GM18519 (cell line): Measurements from ENCODE around the gene RUFY3.
A peak's percentile ranks its signal among the peaks of the same experiment; 100 is the strongest.
"Not testable (repeated sequence)": the region's sequence is repeated elsewhere in the genome, so short reads cannot be mapped to it uniquely, and the experiment has no call there.

Experiments used
- ATAC-seq: cut with Tn5 transposase; IDR thresholded peaks from one replicate; pipeline ENCODE4 v1.9.1; 2021; ENCODE audit warnings: mild to moderate bottlenecking, moderate library complexity; ENCODE audit not compliant: unreplicated experiment, low FRiP score

The RUFY3 gene

GRCh38 chr4:70838204-70838603 is 116.4 kb downstream of the RUFY3 start:
- no peak for ATAC-seq

DNA sequence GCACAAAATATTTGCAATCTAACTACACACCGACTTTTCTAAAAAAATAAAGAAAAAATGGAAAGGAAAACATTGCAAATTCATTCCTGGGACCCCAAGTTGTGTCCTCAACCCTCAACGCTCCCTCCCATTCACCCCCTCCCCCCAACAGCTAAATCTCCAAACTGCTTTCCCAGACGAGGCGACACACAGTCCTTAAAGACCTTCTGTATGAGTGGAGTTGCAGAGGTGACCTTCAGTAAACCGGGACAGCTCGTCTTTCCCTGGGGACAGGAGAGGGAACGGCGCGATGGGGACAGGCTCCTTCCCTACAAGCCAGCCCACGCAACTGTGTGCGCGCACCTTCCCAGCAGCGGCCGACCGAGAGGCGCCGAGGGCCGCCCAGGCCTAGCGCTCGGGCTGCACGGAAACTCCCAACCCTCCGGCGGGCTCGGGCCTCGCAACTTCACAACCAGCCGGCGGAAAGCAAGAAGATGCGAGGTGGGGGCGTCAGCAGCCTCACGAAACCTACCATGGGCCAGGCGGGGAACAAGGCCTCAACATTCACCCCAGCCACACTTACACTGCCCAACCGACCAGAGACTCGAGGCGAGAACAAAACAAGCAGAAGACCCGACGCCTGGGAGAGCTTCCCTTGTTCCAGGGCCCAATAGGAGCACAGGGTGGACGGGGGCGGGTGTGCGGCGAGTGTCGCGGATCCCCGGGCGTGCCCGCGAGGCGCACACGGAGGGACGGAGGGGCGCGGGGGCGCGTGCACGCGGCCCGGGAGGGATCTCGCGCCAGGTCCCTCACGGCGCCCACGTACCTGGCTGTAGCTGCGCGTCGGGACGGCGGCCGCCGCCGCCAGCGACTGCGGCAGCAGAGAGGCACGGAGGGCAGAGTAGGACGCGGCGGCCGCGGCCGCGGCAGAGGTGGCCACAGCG is 117.2 kb downstream of the RUFY3 start:
- peak; percentile 42 for ATAC-seq

- peak; percentile 46 for ATAC-seq
Observed at GRCh38 chr4:70839589-70840093, 117.9 kb downstream of the RUFY3 start, which contains the start of gene GRSF1. Gene GRSF1 (minus strand): TSS chr4:70839890. CDS start chr4:70839827, 63 bp downstream.

GRCh38 chr4:70840137-70840536 is 118.4 kb downstream of the RUFY3 start:
- ATAC-seq = not testable (repeated sequence)

- ATAC-seq = not testable (repeated sequence)
Observed at GRCh38 chr4:70840631-70841030, 118.9 kb downstream of the RUFY3 start.

DNA sequence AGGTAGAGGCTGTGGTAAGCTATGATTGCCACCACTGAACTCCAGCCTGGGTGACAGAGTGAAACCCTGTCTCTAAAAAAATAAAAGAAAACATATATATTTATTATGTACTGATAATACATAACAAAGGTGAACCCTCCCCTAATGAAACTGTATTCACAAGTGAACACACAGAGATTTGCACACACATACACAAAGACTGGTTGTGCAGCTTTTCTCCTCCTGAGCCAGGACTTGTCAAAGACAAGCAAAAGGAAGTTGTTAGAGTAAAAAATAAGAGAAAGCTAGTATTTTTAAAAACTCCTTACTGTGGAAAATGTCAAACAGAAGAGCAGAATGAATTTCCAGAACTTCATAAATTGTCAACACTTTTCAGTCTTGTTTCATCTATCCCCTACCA is 119.4 kb downstream of the RUFY3 start:
- ATAC-seq = no peak

GRCh38 chr4:70841951-70842350 is 120.2 kb downstream of the RUFY3 start:
- ATAC-seq = no peak

- ATAC-seq = peak; percentile 27
Observed at GRCh38 chr4:70842761-70843435, 121.1 kb downstream of the RUFY3 start.

DNA sequence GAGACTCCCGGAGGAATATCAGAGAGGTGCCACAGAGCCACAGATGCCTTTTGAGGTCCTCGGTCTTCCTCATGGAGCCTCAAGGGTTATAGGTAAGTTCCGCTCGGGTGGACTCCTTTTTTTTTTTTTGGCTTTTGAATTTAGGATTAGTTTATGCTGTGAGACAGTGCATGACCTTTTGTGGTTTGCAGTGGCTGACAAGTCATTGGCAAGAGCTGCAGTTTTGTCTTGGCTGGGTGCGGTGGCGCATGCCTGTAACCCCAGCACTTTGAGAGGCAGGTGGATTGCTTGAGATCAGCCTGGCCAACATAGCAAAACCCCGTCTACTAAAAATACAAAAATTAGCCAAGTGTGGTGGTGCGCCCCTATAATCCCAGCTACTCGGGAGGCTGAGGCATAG is 122.4 kb downstream of the RUFY3 start:
- no peak for ATAC-seq

GRCh38 chr4:70849291-70849690 is 127.5 kb downstream of the RUFY3 start:
- no peak for ATAC-seq

DNA sequence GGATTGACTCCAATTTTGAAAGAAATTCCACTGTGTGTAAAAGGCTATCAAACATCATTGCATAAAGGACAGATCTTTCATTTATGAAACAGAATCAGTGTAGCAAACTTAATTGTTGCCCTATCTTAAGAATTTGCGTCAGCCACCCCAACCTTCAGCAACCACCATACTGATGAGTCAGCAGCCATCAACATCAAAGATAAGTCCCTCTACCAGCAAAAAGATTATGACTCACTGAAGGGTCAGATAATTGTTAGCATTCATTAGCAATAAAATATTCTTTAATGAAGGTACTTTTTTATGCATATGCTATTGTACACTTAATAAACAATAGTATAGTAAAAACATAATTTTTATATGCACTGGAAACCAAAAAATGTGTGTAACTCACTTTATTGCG is 133.7 kb downstream of the RUFY3 start:
- no peak for ATAC-seq
